ENCODE measurements around the gene NOTCH2. TPM values are rescaled to one million over a fixed set of nuclear protein-coding genes. Genes with fewer than 3 reads are reported as not detected.
A peak's percentile ranks its signal among the peaks of the same experiment; 100 is the strongest.

The NOTCH2 gene
- total RNA-seq, 3 donors from 2014 or later, result 57.7 to 99.3 (median 60.8) TPM

DNA sequence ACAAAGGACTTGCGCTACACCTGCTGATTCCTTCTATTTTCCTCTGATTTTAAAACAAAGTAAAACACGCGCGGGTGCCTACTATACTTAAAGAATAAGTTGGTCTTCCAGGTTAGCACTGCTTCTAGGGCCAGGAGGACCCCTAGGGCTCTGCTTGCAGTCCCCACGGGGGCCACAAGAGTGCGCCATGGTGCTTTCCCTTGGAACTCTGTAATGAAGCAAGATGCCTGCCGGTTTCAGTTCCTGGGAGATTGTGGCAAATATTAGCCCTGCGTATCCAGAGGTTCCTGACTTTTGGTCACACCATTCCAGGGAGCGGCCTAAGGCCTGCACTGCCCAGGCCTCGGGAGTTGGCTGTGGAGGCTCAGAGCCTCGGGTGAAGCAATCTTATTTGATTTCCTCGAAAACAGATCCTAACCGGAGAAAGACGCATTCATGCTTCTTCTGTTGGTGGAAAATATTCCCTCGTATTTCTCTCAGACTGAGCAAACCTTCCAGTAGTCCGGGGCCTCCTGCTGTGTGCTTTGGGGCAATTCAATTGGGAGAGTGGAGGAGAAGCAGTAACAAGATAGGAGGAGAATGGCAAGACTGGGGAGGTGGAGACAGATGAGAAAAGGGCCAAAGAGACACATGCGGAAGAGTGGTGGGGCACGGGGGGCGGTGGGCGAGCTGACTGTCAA, 198.4 kb downstream of the NOTCH2 start:
- Histone ChIP-seq H3K4me3 (no peak overlapping the region), H3K9me3 (no peaks in the 10 kb centered on the region), H3K36me3 (ENCODE audit: low read depth) (no peaks in the 10 kb centered on the region), H3K4me1 (ENCODE audit: low read depth) (peaks cover 3% of the 10 kb centered on the region)
- peak; percentile 81 for TF ChIP-seq CTCF (IDR thresholded peaks at IDR 0.05)
- intact Hi-C loops (cut with DNase I, micrococcal nuclease), result no loop called here
- ATAC-seq (peak; percentile 87), DNase-seq (peak; percentile 66 to 82 (median 82))

DNA sequence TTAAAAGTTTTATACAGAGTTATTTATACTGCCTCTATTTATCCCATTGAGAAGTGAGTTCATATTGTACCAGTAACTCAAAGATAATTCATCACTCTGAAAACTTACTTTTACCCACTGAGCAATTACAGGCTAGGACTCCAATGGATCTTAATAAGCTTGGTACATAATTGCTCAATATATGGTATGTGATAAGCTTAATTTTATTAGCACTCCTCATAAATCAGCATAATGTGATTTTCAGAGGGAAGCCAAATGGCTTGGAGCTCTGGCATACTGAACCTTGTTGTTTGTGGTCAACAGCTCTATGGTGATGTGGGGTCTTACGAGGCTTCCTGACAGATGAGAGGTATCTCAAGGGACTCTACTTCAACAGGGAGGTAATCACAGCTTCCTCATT, 199.5 kb downstream of the NOTCH2 start:
- Histone ChIP-seq H3K9me3 (no peaks in the 10 kb centered on the region), H3K4me3 (no peak overlapping the region), H3K36me3 (ENCODE audit: low read depth) (no peaks in the 10 kb centered on the region), H3K4me1 (ENCODE audit: low read depth) (peaks cover 3% of the 10 kb centered on the region)
- TF ChIP-seq CTCF (IDR thresholded peaks at IDR 0.05), result no peak
- ATAC-seq (no peak), DNase-seq (no peak)
- intact Hi-C loops (cut with DNase I, micrococcal nuclease), result no loop called here

- intact Hi-C loops (cut with DNase I, micrococcal nuclease), result no loop called here
- DNase-seq (peak in 1 of 3 donors; percentile 48), ATAC-seq (peak; percentile 84)
- TF ChIP-seq CTCF (IDR thresholded peaks at IDR 0.05), result no peak
- H3K4me3 ChIP-seq, result no peak overlapping the region
- H3K9me3 ChIP-seq, result no peaks in the 10 kb centered on the region
- no peaks in the 10 kb centered on the region for H3K36me3 ChIP-seq (ENCODE audit: low read depth)
- peaks cover 3% of the 10 kb centered on the region for H3K4me1 ChIP-seq (ENCODE audit: low read depth)
These were observed 201.3 kb downstream of the NOTCH2 start for GRCh38 chr1:119868176-119868575.

DNA sequence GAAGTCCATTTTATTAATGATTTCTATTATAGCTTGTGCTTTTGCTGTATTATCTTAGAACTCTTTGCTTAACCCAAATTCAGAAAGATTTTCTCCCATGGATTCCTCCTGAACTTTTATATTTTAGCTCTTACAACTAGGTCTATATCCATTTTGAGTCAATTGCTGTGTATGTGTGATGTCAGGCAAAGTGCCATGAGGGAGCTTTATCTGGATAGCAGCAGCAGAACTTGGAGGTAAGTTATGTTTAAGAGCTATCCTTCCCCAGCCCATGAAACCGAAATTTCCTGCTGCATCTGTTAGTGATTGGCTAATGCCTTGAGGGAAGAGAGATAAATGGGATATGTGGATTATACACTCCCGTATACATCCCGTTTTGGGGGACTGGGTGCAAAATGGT, 203.0 kb downstream of the NOTCH2 start:
- DNase-seq (no peak), ATAC-seq (no peak)
- Histone ChIP-seq H3K36me3 (ENCODE audit: low read depth) (no peaks in the 10 kb centered on the region), H3K9me3 (no peaks in the 10 kb centered on the region), H3K4me1 (ENCODE audit: low read depth) (peaks cover 3% of the 10 kb centered on the region), H3K4me3 (no peak overlapping the region)
- intact Hi-C loops (cut with DNase I, micrococcal nuclease), result no loop called here
- TF ChIP-seq CTCF (IDR thresholded peaks at IDR 0.05), result no peak

DNA sequence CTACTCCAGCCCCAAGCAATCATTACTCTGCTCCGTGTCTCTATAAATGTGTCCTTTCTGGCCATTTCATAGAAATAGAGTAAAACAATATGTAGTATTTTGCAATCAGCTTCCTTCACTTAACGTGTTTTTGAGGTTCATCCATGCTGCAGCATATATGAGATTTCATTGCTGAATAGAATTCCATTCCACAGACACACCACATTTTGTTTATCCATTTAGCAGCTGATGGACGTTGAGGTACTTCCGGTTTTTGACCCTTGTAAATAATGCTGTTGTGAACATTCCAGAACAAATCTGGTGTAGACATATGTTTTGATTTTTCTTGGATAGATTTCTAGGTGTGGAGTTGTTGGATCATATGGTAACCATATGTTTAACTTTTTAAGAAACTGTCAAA, 203.8 kb downstream of the NOTCH2 start:
- H3K4me1 ChIP-seq (ENCODE audit: low read depth), result peaks cover 3% of the 10 kb centered on the region
- H3K9me3 ChIP-seq, result no peaks in the 10 kb centered on the region
- H3K4me3 ChIP-seq, result no peak overlapping the region
- intact Hi-C loops (cut with DNase I, micrococcal nuclease), result no loop called here
- TF ChIP-seq CTCF (IDR thresholded peaks at IDR 0.05), result no peak
- no peak for ATAC-seq
- no peaks in the 10 kb centered on the region for H3K36me3 ChIP-seq (ENCODE audit: low read depth)
- no peak for DNase-seq

- ATAC-seq, result no peak
These were observed 207.2 kb downstream of the NOTCH2 start for GRCh38 chr1:119862276-119862675.

More at GRCh38 chr1:119862276-119862675, 207.2 kb downstream of the NOTCH2 start:
- Histone ChIP-seq H3K4me3 (no peak overlapping the region), H3K4me1 (ENCODE audit: low read depth) (no peaks in the 10 kb centered on the region), H3K9me3 (no peaks in the 10 kb centered on the region), H3K36me3 (ENCODE audit: low read depth) (no peaks in the 10 kb centered on the region)
- intact Hi-C loops (cut with DNase I, micrococcal nuclease), result no loop called here
- no peak for DNase-seq
- no peak for TF ChIP-seq CTCF (IDR thresholded peaks at IDR 0.05)

Measured in mucosa of descending colon (tissue), 3 donors.